Kidney capillary endothelial cell (primary cell): Measurements from ENCODE around the gene SF3A1.

Source experiments
- DNase-seq: peaks from one replicate; pipeline ENCODE4 v3.0.0-alpha.2; 2018; ENCODE audit warnings: low spot score

SF3A1 gene

DNA sequence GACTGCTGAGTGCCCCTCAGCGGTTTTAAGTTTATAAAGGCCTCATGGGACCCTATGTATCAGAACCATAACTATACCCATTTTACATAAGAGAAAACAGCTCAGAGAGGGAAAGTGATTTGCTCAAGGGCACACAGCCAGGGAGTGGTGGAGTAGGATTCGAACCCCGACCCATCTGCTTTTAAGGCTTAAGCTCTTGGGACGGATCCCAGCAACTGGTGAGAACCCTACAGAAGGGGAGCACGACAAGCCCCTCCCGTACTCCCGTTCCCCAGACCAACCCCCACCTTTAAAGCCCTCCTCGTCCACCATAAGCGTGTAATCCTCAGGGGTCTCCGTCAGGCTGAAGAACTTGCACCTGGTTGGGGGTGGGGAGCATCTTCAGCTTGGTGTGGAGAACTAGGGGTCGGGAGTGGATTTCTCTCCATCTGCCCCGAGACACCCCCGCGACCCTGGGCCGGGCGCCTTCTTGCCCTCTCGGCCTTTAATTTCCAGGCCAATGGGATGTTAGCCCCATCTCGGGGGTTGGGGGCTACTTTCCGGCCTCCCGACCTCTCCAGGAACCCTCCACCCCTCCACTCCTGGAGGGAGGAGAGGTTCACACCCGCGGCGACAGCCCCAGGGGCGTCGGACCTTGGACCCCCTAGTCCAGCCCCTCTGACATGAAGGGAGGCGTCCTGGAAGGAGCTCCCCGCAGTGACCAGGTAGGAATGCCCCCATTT, 68.1 kb downstream of the SF3A1 start:
- no peak for DNase-seq

DNA sequence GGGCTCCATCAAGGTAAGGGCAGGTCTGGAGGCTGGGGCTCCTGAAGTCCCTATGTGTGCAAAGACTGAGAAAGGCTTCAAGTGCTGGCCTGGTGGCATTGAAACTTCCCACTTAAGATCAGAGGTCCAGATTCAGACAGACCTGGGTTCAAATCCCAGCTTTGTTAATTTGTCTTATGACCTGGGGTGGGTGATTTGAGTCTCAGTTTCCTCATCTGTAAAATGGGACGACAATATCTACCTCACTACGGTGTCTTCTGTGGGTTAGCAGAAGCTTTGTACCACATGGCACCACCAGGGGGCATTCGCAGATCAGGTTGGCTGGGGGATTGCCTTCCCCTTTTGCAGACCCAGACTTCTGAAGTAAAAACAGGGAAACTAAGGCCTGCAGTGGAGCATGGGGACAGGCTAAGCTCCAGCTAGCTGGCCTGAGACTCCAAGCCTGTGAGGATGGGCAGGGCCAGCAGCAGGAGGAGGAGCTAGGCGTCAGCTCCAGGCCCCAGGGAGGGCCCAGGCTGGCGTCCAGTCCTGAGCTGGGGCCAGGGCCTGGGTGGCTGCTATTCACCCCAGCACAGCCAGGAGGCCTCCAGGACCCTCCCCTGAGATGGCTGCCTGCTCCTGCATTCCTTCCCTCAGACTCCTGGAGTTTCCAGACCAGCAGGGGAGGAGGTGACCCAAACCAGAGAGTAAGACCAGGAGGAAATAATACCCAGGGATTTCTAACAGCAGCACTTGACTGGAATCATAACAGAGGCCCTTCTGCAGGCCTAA, 68.9 kb downstream of the SF3A1 start:
- peak; percentile 80 for DNase-seq

DNA sequence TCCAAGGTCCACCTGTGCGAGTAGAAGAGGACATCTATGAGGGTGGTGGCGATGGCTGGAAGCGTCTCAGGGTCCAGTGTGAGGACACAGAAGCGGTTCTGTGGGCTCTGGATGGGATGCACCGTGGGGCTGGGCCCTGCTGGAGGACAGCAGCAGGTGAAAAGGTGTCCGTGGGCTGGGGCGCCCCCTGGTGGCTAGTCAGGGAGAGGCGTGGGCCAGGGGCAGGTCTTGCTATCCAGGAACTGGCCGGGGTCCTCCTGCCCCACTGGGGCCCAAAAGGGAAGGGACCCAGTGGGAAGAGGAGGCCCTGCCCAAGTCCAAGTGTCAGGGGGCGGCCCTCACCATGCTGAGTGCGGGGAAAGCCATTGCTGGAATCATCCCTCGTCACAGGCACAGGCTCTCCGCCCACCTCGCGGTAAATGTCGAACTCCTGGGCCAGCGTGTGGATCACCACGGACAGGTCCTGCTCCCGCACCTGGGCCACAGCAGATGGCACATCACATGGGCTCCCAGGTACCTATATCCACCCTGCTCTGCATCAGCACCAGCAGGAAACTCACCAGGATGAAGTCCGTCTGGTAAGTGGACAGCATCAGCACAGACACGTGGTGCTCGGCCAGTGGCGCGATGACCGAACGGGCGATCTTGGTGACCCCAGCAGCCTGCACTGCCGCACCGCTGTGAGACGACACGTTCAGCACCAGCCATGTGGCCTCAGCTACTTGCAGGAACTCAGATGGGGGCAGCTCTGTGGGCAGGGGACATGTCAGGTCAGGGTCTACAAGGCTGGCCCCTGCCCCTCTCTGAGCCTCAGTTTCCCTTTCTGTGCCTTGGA, 69.7 kb downstream of the SF3A1 start:
- DNase-seq = no peak

DNA sequence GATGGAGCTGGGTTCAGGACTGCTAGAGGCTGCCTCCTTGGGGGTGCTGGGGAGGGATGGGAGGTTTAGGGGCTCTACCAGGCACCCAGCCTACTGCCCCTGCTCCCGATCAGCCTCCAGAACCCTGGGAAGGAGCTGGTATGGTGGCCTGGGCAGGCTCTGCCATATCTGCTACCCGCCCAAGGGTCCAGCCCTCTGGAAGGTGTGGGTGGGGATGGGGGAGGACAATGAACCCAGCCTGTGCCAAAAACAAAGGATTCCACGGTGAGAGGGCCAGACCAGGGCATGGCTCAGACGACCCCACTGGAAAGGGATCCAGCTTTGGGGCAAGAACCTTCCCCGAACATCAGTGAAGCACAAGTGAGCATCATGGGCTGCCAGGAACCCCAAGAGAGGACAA, 70.4 kb downstream of the SF3A1 start:
- no peak for DNase-seq

DNA sequence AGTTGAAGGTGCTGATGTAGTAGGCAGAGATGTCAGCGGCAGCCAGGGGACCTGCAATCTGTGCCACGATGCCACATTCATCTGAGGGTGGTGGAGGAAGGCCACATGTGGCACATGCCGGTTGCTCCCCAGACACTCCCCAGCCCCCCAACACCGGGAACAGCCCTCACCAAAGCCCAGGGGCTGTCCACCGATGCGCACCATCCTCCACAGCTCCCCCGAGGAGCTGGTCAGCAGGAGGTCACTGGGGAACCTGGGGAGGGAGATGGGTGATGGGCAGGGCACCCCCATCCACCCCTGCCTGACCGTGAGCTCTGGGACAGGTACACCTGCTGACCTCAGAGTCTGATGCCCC, 70.9 kb downstream of the SF3A1 start:
- DNase-seq = no peak

DNA sequence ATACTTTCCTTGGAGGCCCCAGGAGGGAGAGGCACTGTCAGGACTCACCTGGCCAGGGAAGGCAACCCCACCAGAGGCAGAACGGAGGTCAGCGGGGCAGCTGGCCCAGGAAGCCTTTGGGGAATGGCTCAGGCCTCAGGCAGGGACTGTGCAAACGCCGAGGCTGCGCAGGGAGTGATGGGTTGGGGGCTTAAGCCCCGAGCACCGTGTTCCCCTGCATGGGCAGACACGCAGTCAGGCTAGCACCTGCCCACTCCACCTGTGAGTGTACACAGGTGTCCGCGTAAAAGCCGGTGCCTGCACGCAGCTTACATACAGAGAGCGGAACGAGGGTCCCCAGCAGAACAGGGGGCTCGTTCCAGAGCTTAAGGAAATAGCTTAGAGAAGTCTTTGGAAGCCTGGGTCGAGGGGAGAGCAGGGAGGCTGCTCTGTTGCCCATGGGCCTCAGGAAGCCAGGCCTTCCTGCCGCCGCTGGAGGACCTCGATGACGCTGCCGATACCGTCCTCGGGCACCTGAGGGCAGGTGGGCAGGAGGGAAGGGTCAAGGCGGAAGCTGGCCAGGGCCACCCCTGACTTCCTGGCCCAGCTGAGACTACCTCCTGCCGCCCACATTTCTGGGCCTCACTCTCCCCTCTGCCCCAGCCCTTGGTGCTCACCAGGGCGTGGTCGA, 71.4 kb downstream of the SF3A1 start:
- DNase-seq = no peak

DNA sequence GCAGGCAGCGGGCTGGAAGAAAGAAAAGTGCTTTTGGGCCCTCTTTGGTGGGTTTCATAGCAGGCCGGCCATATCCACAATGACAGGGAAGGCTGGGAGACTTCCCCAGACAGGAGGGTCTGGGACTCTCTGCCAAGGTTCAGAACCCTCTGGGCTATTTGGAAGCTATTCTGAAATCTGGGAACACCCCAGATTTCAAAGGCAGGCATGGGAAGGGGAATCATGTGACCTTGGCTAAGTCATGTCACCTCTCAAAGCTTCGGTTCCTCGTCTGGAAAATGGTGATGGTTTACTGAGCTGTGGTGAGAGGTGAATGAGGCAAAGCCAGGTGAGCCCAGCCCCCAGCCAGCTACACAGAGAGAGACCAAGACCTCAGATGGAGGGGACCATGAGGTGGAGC, 72.0 kb downstream of the SF3A1 start:
- no peak for DNase-seq

DNA sequence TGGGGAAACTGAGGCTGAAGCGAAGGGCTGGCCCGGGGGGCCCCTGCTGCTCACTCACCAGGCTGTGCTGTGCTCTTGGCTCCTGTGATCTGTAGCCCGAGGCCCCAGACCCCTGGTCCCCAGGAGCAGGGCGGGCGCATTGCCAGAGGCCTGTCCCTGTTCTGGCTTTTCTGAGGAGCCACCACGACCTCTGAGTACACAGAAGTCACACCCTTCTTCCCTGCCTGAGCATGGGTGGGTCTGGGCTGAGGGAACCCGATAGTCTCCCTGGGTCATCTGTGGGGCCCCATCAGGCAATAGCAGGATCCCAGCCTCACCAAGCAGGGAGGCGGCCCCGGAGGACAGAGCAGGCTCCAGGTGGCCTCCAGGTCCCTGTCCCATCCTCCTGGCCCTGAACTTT, 72.5 kb downstream of the SF3A1 start:
- DNase-seq = no peak

DNA sequence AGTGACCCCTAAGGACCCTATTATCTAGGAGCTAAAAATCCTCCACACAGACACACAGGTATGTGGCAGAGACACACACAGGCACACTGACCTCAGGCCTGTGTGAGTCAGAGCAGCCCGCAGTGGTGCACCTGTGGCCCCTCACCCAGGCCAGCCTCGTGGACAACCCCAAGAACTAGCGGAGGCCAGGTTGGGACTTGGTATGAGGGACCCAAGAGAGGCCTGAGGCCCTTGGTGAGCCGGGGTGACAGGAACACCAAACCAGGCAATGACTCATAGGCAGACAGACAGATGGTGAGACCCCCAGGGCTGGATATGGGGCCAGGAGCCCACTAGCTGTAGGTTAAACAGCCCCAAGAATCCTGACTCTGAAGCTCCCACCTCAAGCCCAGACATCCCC, 73.4 kb downstream of the SF3A1 start:
- no peak for DNase-seq

DNA sequence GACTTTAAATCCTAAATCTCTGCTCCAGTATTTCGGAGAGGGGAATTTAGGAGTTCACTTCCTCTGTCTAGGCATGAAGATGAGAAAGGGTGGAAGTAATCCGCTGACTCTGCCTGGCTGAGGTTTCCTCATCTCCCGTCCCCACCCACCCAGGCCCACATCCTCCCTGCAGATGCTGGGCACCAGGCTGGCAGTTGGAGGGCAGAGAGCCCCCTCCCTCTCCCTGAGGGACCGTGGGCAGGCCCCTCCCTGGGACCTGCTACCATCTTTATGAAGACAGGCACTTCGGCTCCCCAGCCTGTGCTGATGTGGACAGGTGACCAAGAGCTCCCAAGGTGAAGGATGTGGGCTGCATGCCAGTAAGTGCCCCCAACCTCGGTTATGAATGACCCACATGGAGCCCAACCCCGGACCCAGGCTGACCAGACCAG, 74.1 kb downstream of the SF3A1 start:
- DNase-seq = no peak
